HFFc6 (cell line): Measurements from ENCODE around the gene GCKR. TPM values are rescaled to one million over a fixed set of nuclear protein-coding genes. Genes with fewer than 3 reads are reported as not detected.

Experiments used
- DNase-seq: peaks from one replicate; pipeline ENCODE4 v3.0.0-alpha.2; 2018
- H3K27ac Mint-ChIP-seq: 2 replicates; pipeline ENCODE4 v1.8.0; 2020; ENCODE audit warnings: mild to moderate bottlenecking, mixed read lengths
- H3K27me3 Mint-ChIP-seq: 2 replicates; pipeline ENCODE4 v1.8.0; 2021; ENCODE audit warnings: mild to moderate bottlenecking, moderate library complexity, mixed read lengths; ENCODE audit not compliant: insufficient read depth
- H3K36me3 Mint-ChIP-seq: 2 replicates; pipeline ENCODE4 v1.8.0; 2021; ENCODE audit warnings: low read depth, mixed read lengths
- H3K4me1 Mint-ChIP-seq: 2 replicates; pipeline ENCODE4 v1.8.0; 2020; ENCODE audit warnings: low read depth, mixed read lengths
- H3K4me3 Mint-ChIP-seq: 2 replicates; pipeline ENCODE4 v1.8.0; 2020; ENCODE audit warnings: mild to moderate bottlenecking, moderate library complexity, mixed read lengths
- H3K9me3 Mint-ChIP-seq: 2 replicates; pipeline ENCODE4 v1.8.0; 2020; ENCODE audit warnings: mild to moderate bottlenecking, mixed read lengths
- total RNA-seq, 6 experiments: library from RNA; stranded (reverse); fragmentation: NEBNext Ultra II Directional; extraction: Animal tissue kit (Norgen Biotek cat#: 25700); gene quantifications; 2 replicates in 1 of 6; 3 replicates in 5 of 6; pipeline ENCODE4 v1.2.3, GENCODE V29; 2021
- TF ChIP-seq, protein P1 (sequence below): fragments of 200-600 bp; sonication (generic); IDR thresholded peaks from 2 replicates; pipeline ENCODE4 v1.5.0; 2021; ENCODE audit warnings: antibody characterized with exemption, mild to moderate bottlenecking

GCKR gene
- total RNA-seq, 6 experiments from 2014 or later: not detected

DNA sequence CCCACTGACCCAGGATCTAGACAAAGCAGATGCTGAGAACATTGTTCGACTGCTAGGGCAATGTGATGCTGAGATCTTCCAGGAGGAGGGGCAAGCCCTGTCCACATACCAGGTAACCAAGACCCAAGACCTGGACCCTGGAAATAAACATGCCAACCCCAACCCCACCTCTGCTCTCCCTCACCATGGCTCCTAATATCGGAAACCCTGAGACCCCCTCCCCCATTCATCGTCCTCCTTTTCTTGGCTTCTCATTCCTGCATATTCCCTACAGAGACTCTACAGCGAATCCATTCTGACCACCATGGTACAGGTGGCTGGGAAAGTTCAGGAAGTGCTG, 619 bp downstream of the GCKR start:
- Mint-ChIP-seq H3K9me3 (no peaks in the 10 kb centered on the region), H3K27me3 (peaks cover 31% of the 10 kb centered on the region), H3K27ac (no peak overlapping the region), H3K4me1 (peaks cover 19% of the 10 kb centered on the region), H3K36me3 (no peaks in the 10 kb centered on the region), H3K4me3 (0 out of 2 replicates have a peak overlapping the region, but pooled peaks have one; percentile 6)
- no peak for DNase-seq
- TF ChIP-seq, protein P1, sequence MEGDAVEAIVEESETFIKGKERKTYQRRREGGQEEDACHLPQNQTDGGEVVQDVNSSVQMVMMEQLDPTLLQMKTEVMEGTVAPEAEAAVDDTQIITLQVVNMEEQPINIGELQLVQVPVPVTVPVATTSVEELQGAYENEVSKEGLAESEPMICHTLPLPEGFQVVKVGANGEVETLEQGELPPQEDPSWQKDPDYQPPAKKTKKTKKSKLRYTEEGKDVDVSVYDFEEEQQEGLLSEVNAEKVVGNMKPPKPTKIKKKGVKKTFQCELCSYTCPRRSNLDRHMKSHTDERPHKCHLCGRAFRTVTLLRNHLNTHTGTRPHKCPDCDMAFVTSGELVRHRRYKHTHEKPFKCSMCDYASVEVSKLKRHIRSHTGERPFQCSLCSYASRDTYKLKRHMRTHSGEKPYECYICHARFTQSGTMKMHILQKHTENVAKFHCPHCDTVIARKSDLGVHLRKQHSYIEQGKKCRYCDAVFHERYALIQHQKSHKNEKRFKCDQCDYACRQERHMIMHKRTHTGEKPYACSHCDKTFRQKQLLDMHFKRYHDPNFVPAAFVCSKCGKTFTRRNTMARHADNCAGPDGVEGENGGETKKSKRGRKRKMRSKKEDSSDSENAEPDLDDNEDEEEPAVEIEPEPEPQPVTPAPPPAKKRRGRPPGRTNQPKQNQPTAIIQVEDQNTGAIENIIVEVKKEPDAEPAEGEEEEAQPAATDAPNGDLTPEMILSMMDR: no peak

DNA sequence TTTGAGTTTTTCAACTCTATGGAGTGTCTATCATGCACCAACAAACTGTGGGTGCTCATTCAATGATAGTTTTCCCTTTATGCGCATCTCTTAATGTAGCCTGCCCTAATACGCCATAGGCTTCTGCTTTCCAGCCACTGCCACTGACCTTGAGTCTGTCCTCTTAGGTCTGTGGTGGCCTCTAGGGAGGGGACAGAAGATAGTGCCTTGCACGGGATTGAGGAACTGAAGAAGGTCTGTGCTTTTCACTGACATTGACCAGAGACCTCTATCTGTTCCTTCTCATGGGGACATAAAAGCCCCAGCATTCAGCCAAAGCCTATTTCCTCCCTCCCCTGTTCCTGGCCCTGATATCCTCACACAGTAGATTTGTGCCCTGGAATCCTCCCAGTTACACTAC, 2.3 kb downstream of the GCKR start:
- DNase-seq: no peak
- Mint-ChIP-seq H3K4me1 (peaks cover 27% of the 10 kb centered on the region), H3K4me3 (no peak overlapping the region), H3K27me3 (peaks cover 23% of the 10 kb centered on the region), H3K36me3 (no peaks in the 10 kb centered on the region), H3K9me3 (no peaks in the 10 kb centered on the region), H3K27ac (no peak overlapping the region)
- TF ChIP-seq, protein P1: no peak

DNA sequence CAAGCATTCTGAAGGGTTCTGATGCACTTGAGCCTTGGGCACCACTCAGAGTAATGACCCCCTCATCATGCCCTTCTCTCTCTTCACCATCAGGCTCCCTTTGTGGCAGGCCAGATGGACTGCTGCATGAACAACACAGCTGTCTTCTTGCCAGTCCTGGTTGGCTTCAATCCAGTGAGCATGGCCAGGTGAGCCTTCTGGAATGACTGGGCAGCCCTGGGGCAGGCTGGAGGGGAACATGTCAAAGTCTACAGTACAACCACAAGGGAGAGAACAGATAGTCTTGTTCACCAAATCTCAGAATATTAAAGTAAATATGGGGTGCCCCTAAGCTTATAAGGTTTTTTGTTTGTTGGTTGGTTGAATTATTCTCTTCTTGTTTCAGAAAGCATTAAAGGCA, 4.4 kb downstream of the GCKR start:
- DNase-seq: no peak
- H3K27me3 Mint-ChIP-seq: peaks cover 25% of the 10 kb centered on the region
- TF ChIP-seq, protein P1: no peak
- H3K4me1 Mint-ChIP-seq: peaks cover 20% of the 10 kb centered on the region
- no peak overlapping the region for H3K4me3 Mint-ChIP-seq
- H3K9me3 Mint-ChIP-seq: no peaks in the 10 kb centered on the region
- H3K36me3 Mint-ChIP-seq: no peaks in the 10 kb centered on the region
- H3K27ac Mint-ChIP-seq: no peak overlapping the region

DNA sequence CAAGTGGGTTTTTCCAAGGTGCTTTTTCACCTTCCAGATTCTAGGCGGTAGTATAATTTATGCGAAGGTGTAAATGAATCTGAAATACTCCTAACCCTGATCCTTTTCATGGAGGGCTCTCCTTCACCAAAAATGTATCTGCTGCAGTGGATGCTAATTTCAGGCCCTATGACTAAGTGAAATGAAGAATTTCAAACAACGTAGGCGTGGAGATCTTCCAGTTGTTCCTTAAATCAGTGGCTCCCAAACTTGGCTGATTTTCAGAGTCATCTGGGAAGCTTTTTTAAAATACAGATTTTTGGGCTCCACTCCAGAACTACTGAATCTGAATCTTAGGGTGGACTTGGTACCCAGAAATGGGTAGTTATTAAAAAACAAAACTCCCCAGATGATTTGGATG, 5.5 kb downstream of the GCKR start:
- TF ChIP-seq, protein P1: no peak
- H3K9me3 Mint-ChIP-seq: no peaks in the 10 kb centered on the region
- H3K4me3 Mint-ChIP-seq: no peak overlapping the region
- H3K36me3 Mint-ChIP-seq: no peaks in the 10 kb centered on the region
- H3K27me3 Mint-ChIP-seq: peaks cover 28% of the 10 kb centered on the region
- H3K4me1 Mint-ChIP-seq: peaks cover 13% of the 10 kb centered on the region
- no peak for DNase-seq
- H3K27ac Mint-ChIP-seq: no peak overlapping the region

DNA sequence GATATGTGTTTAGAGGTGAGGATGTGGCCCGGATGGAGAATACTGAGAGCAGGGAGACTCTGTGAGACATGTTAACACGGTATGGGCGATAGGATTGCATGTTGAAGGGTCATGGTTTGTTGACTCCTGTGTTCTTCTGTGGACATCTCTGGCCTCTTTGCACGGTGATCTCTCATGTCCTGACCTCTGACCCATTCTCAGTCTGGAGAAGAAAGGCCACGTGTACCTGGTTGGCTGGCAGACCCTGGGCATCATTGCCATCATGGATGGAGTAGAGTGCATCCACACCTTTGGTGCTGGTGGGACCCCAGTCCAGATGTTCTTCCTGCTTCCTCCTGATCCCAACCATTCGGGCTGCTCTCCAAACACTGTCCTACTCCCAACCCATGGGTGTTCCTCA, 9.9 kb downstream of the GCKR start:
- no peaks in the 10 kb centered on the region for H3K9me3 Mint-ChIP-seq
- no peak overlapping the region for H3K27ac Mint-ChIP-seq

More for the DNA sequence above, 9.9 kb downstream of the GCKR start:
- no peaks in the 10 kb centered on the region for H3K36me3 Mint-ChIP-seq
- H3K27me3 Mint-ChIP-seq: peaks cover 22% of the 10 kb centered on the region
- no peak overlapping the region for H3K4me3 Mint-ChIP-seq
- TF ChIP-seq, protein P1: no peak
- DNase-seq: no peak
- peaks cover 8% of the 10 kb centered on the region for H3K4me1 Mint-ChIP-seq
